ENCODE data around the gene HERC2.
A peak's percentile ranks its signal among the peaks of the same experiment; 100 is the strongest.

- TF ChIP-seq CTCF (IDR thresholded peaks at IDR 0.05 in 8 of 11, conservative IDR thresholded peaks at IDR 0.05 in 3 of 11), result peak; percentile 21 to 81 (median 62)
- TF ChIP-seq POLR2A (IDR thresholded peaks at IDR 0.05), result no peak
- no peak for TF ChIP-seq POLR2AphosphoS5 (IDR thresholded peaks at IDR 0.05)
Observed at GRCh38 chr15:28086175-28086703, 235.7 kb downstream of the HERC2 start.

All from spleen (tissue), 7 donors.